CD14-positive monocyte (primary cell): Measurements from ENCODE around the gene TOP2A. TPM values are rescaled to one million over a fixed set of nuclear protein-coding genes. Genes with fewer than 3 reads are reported as not detected.

Experiments
- DNase-seq, 3 donors: peaks; one replicate each; pipeline ENCODE4 v3.0.0-alpha.2; 2011 to 2022
- H2AFZ ChIP-seq: 2 replicates; pipeline ENCODE4 v1.6.0; 2012; ENCODE audit warnings: mild to moderate bottlenecking, low read depth, low read length, inconsistent platforms; ENCODE audit not compliant: insufficient read depth, poor library complexity, severe bottlenecking
- H3K27ac ChIP-seq, 2 donors: 1 replicate in 1 of 2; 2 replicates in 1 of 2; pipeline ENCODE4 v1.5.1; 2012 to 2013; ENCODE audit warnings: low read length in 2 of 2, control low read depth in 1 of 2, inconsistent platforms in 1 of 2, low read depth in 1 of 2, mild to moderate bottlenecking in 1 of 2
- H3K27me3 ChIP-seq, 2 donors: one replicate each; pipeline versions ENCODE4 v1.6.0 to v1.6.1; 2011 to 2013; ENCODE audit warnings: low read length in 2 of 2; ENCODE audit not compliant: control insufficient read depth in 2 of 2, insufficient read depth in 2 of 2
- H3K36me3 ChIP-seq, 2 donors: replicated peaks in 1 of 2; 1 replicate in 1 of 2; 2 replicates in 1 of 2; pipeline versions ENCODE4 v1.5.1 to v1.6.1; 2012 to 2013; ENCODE audit warnings: low read length in 2 of 2, control low read depth in 1 of 2, inconsistent platforms in 1 of 2, mild to moderate bottlenecking in 1 of 2; ENCODE audit not compliant: insufficient read depth in 2 of 2, control insufficient read depth in 1 of 2
- H3K4me1 ChIP-seq, 2 donors: 1 replicate in 1 of 2; 2 replicates in 1 of 2; pipeline versions ENCODE4 v1.5.1 to v1.6.1; 2012 to 2013; ENCODE audit warnings: low read length in 2 of 2, control low read depth in 1 of 2, inconsistent platforms in 1 of 2, mild to moderate bottlenecking in 1 of 2, moderate library complexity in 1 of 2; ENCODE audit not compliant: insufficient read depth in 2 of 2, control insufficient read depth in 1 of 2
- H3K4me2 ChIP-seq: replicated peaks from 2 replicates; pipeline ENCODE3; 2012; ENCODE audit warnings: low read length, moderate library complexity, mild to moderate bottlenecking; ENCODE audit not compliant: poor library complexity, severe bottlenecking; ENCODE audit errors: extremely low read depth
- H3K4me3 ChIP-seq, 3 experiments: fragments of 200-600 bp in 1 of 3; sonication (generic) in 1 of 3; replicated peaks in 1 of 3; 1 replicate in 2 of 3; 2 replicates in 1 of 3; pipeline ENCODE4 v1.5.1; 2011 to 2013; ENCODE audit warnings: low read length in 3 of 3, mild to moderate bottlenecking in 3 of 3, control low read depth in 2 of 3, low read depth in 2 of 3, inconsistent platforms in 1 of 3, moderate library complexity in 1 of 3
- H3K79me2 ChIP-seq: 2 replicates; pipeline ENCODE4 v1.6.0; 2012; ENCODE audit warnings: mild to moderate bottlenecking, control low read depth, inconsistent platforms, low read length, moderate library complexity; ENCODE audit not compliant: insufficient read depth
- H3K9ac ChIP-seq: 2 replicates; pipeline ENCODE4 v1.6.0; 2017; ENCODE audit warnings: low read length, mild to moderate bottlenecking; ENCODE audit not compliant: insufficient read depth, poor library complexity, severe bottlenecking
- H3K9me3 ChIP-seq, 2 donors: replicated peaks in 1 of 2; 1 replicate in 1 of 2; 2 replicates in 1 of 2; pipeline versions ENCODE4 v1.5.1 to v1.6.1; 2012 to 2013; ENCODE audit warnings: low read length in 2 of 2, control low read depth in 1 of 2; ENCODE audit not compliant: control insufficient read depth in 1 of 2, insufficient read depth in 1 of 2
- H4K20me1 ChIP-seq: 2 replicates; pipeline ENCODE4 v1.6.0; 2012; ENCODE audit warnings: mild to moderate bottlenecking, low read length, control low read depth, moderate library complexity; ENCODE audit not compliant: insufficient read depth
- H3K27ac Mint-ChIP-seq, 7 donors: one replicate each; pipeline ENCODE4 v1.8.0; 2020; ENCODE audit warnings: mild to moderate bottlenecking in 7 of 7, mixed read lengths in 7 of 7, moderate library complexity in 6 of 7, inconsistent platforms in 2 of 7
- H3K27me3 Mint-ChIP-seq, 3 donors: one replicate each; pipeline ENCODE4 v1.8.0; 2021 to 2022; ENCODE audit warnings: low read depth in 3 of 3, mild to moderate bottlenecking in 3 of 3, mixed read lengths in 3 of 3, moderate library complexity in 3 of 3, inconsistent platforms in 1 of 3
- H3K36me3 Mint-ChIP-seq, 2 donors: one replicate each; pipeline ENCODE4 v1.8.0; 2020; ENCODE audit warnings: mixed read lengths in 2 of 2, inconsistent platforms in 1 of 2, mild to moderate bottlenecking in 1 of 2
- H3K4me1 Mint-ChIP-seq: one replicate; pipeline ENCODE4 v1.8.0; 2020; ENCODE audit warnings: mild to moderate bottlenecking, mixed read lengths
- H3K4me3 Mint-ChIP-seq, 2 donors: one replicate each; pipeline ENCODE4 v1.8.0; 2020; ENCODE audit warnings: mild to moderate bottlenecking in 2 of 2, mixed read lengths in 2 of 2, moderate library complexity in 1 of 2
- H3K9me3 Mint-ChIP-seq, 7 donors: one replicate each; pipeline ENCODE4 v1.8.0; 2020 to 2022; ENCODE audit warnings: mixed read lengths in 7 of 7, mild to moderate bottlenecking in 6 of 7, moderate library complexity in 6 of 7, inconsistent platforms in 2 of 7
- CTCF ChIP-seq: fragments of 200-600 bp; IDR thresholded peaks from one replicate; pipeline ENCODE4 v1.8.0; 2022; ENCODE audit warnings: antibody characterized with exemption, mild to moderate bottlenecking
- WGBS: methylation state at CpG from one replicate; pipeline ENCODE4 v1.1.5; 2013; ENCODE audit warnings: missing lambda C conversion rate; ENCODE audit not compliant: insufficient coverage; 5-methylcytosine and 5-hydroxymethylcytosine counted together
- intact Hi-C, 2 donors: fragments of 100-400 bp; cut with micrococcal nuclease; formaldehyde crosslinking; loops; one replicate each; pipeline versions ENCODE4 v1.15.0 to v1.15.1; 2023
- polyA plus RNA-seq, 3 donors: library from polyadenylated mRNA; depleted of rRNA in 1 of 3; unstranded in 2 of 3; stranded (reverse) in 1 of 3; fragments of 300-500 nt in 2 of 3; fragments of >200 nt in 1 of 3; fragmentation: Illumina TruSeq in 2 of 3; gene quantifications; 1 replicate in 2 of 3; 2 replicates in 1 of 3; pipeline ENCODE4 v1.2.3, GENCODE V29; 2012 to 2021

Gene TOP2A
- polyA plus RNA-seq, 3 donors: 0.01 to 0.94 (median 0.28) TPM

GRCh38 chr17:40442392-40443195, 24.9 kb upstream of the TOP2A start:
- Histone ChIP-seq H3K36me3 (no peaks in the 10 kb centered on the region), H3K9me3 (no peaks in the 10 kb centered on the region), H2AFZ (peak overlapping the region; percentile 77), H4K20me1 (no peaks in the 10 kb centered on the region), H3K4me2 (peak overlapping the region; percentile 73), H3K27me3 (peaks cover 0 to 16% of the 10 kb centered on the region in 2 donors), H3K79me2 (no peaks in the 10 kb centered on the region), H3K4me3 (peak overlapping the region; percentile 10 to 71 (median 24)), H3K9ac (peak overlapping the region; percentile 56), H3K27ac (no peak overlapping the region), H3K4me1 (peaks cover 27 to 33% of the 10 kb centered on the region in 2 donors)
- no peaks in the 10 kb centered on the region for H3K9me3 Mint-ChIP-seq
- intact Hi-C loops: loop anchor here in 1 of 2 donors (5.0 kb wide), 1 partner anchor 90 kb away; no protein-coding TSS in a partner anchor
- peak overlapping the region; percentile 66 to 86 for H3K4me3 Mint-ChIP-seq
- H3K36me3 Mint-ChIP-seq: peaks cover 0 to 2% of the 10 kb centered on the region in 2 donors
- no peak for TF ChIP-seq CTCF
- H3K27ac Mint-ChIP-seq: no peak overlapping the region
- peaks cover 24 to 44% (median 26%) of the 10 kb centered on the region in 3 donors for H3K27me3 Mint-ChIP-seq
- no peak for DNase-seq
- WGBS: 48% methylated on average over 29 of the region's 29 CpGs
- H3K4me1 Mint-ChIP-seq: peaks cover 31% of the 10 kb centered on the region

- Histone ChIP-seq H3K9ac (no peak overlapping the region), H3K4me2 (no peak overlapping the region), H3K36me3 (no peaks in the 10 kb centered on the region), H3K9me3 (no peaks in the 10 kb centered on the region), H3K4me1 (peaks cover 34 to 38% of the 10 kb centered on the region in 2 donors), H4K20me1 (no peaks in the 10 kb centered on the region), H3K27ac (no peak overlapping the region), H3K27me3 (peaks cover 0 to 16% of the 10 kb centered on the region in 2 donors), H3K79me2 (no peaks in the 10 kb centered on the region), H2AFZ (no peak overlapping the region), H3K4me3 (no peak overlapping the region)
- peaks cover 40% of the 10 kb centered on the region for H3K4me1 Mint-ChIP-seq
- H3K27ac Mint-ChIP-seq: no peak overlapping the region
- WGBS: 93% methylated on average over 3 of the region's 4 CpGs
- no peak overlapping the region for H3K4me3 Mint-ChIP-seq
- no peaks in the 10 kb centered on the region for H3K9me3 Mint-ChIP-seq
- no peak for DNase-seq
- intact Hi-C loops: loop anchor here in 1 of 2 donors (5.0 kb wide), 1 partner anchor 92 kb away; no protein-coding TSS in a partner anchor
- H3K36me3 Mint-ChIP-seq: peaks cover 0 to 2% of the 10 kb centered on the region in 2 donors
- no peak for TF ChIP-seq CTCF
- H3K27me3 Mint-ChIP-seq: peaks cover 15 to 30% (median 19%) of the 10 kb centered on the region in 3 donors
Measured at GRCh38 chr17:40440166-40440565, 22.5 kb upstream of the TOP2A start.
